GM21528 (cell line): ENCODE results near the gene CALML3.

Source experiments
- ATAC-seq: cut with Tn5 transposase; IDR thresholded peaks from one replicate; pipeline ENCODE4 v1.9.1; 2021; ENCODE audit warnings: mild to moderate bottlenecking, moderate library complexity; ENCODE audit not compliant: unreplicated experiment, low FRiP score

CALML3 gene

DNA sequence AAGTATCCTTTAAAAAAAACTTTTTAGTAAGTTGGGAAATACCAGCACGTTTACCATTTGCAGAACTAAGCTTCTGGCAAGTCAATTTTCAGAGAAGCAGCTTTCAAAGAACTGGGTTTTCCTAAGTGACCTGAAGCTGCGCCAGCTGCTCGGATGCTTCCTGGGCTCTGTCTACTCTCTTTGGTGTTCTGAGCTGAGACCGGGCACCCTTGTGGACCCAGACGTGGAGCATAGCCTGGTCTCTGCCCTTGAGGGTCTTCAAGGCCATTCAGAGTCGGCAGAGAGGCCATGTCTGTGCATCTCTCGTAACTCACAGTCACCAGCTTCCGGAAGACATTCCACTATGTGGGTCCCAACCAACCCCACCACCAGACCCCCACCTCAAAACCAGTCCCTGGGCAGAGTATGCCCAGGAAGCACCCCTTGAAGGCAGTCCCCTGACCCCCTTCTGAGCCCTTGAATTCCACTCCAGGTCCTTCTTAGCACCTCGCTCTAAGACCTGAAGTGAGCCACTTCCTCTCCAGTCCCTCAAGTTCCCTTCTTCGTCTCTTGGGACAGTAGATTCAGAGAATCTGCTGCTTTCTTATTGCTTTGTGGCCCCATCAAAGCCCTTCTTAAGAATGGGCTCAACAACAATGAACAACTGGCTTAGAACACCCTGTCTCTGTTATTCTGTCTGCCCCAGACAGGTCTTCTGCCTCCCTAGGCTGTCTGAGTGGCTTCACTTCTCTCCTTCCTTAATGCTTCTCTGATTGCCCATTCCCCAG is 33.9 kb upstream of the CALML3 start:
- no peak for ATAC-seq

DNA sequence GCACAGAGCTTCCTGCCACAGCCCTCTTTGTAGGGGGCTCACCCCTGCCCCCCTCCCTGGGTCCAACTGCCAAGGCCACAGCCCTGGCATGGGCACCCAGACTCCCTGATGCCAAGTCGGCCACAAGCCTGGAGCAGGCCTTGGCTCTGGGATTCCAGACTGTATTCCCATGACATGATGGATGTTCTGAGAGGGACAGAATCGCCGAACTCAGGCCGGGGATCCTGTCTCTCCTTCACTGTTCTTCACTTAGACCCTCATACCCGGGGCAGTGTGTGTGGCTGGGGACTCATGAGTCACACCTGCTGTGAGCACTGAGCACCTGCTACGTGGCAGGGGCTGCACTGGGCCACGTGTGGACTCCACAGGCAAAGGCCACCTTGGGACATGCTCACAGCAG is 33.3 kb upstream of the CALML3 start:
- ATAC-seq = no peak

DNA sequence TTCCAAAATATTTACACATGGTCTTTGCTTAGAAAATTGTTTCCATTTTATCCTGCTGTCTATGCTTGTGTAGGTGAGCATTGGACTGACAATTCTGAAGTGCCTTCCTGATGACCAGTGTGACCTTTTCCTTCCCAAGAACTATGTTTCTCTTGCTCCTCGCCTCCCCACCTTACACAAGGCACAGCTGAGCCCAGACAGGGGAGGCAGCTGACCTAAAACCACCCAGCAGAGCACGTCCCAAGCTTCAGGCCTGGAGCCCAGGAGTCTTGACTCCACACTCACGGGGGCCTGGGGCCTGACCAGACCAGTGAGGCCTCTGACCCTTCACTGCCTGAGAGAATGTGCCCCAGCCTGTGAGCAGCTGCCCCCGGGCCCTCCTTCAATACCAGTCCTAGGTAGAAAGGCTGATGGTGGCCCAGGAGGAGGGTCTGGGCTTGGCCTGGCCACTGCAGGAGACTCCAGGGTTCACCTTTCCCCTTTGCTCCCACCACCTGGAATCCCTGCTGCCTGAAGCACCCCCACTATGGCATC is 32.4 kb upstream of the CALML3 start:
- no peak for ATAC-seq

DNA sequence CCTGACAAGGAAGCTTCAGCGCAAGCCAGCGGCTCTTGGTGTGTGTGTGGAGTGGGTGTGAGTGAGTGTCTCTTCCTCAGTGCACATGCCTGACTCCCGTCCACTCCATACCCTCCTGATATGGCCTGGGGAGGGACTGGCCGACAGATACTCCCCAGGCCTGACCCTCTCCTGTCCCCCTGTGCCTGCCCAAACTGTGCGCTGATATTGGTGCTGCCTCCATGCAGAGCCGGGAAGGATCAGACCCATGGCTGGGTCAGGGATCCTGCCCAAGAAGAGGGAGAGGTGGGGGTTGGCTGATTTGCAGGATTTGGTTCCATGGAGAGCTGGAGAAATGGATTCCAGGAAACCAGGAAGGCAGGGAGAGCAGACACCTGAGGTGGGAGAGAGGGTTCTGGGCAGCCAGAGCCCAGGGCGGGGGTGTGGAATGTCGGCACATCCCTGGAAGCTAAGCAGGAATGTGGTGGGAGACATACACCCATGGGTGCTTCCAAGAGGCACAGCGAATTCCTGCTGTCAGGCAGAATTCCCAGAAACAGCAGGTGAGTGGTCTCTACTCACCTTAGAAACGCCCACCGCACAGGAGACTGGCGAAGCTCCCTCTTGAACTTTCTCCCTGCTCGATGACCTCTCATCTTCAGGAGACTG is 31.7 kb upstream of the CALML3 start:
- ATAC-seq = no peak

DNA sequence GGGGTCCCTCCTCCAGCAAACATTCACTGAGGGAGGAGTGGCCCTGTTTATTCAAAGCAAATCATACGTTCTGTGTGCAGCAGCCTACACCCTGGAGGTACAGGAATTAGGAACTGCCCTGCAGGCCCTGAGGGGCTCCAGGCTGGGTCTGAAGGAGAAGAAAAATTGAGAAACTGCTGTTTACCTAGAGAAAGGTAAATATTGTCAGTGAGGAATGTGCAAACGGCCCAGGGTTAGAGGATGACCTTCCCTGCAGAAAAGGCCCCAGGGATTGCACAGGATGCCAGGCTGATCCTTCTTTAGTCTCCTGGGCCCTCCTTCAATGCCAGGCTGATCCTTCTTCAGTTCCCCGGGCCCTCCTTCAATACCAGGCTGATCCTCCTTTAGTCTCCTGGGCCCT is 31.1 kb upstream of the CALML3 start:
- ATAC-seq = no peak

DNA sequence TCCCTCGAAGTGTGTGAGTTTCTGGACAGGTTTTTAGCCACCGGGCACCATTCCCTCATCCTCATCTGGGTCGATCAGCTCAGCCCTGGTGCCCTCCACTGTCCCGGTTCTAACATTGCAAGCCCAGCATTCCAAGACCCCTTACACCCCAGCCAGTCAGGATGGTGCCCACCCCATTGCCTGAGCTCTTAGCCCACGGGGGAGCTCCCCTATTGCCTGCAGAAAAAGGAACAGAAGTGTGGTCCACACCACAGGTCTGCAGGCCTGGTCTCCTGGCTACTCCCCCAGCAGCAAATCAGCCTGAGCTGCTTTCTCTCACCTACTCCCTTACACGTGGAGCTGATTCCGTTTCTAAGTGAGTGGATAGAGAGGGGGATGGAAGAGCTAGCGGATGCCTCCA is 30.1 kb upstream of the CALML3 start:
- no peak for ATAC-seq

DNA sequence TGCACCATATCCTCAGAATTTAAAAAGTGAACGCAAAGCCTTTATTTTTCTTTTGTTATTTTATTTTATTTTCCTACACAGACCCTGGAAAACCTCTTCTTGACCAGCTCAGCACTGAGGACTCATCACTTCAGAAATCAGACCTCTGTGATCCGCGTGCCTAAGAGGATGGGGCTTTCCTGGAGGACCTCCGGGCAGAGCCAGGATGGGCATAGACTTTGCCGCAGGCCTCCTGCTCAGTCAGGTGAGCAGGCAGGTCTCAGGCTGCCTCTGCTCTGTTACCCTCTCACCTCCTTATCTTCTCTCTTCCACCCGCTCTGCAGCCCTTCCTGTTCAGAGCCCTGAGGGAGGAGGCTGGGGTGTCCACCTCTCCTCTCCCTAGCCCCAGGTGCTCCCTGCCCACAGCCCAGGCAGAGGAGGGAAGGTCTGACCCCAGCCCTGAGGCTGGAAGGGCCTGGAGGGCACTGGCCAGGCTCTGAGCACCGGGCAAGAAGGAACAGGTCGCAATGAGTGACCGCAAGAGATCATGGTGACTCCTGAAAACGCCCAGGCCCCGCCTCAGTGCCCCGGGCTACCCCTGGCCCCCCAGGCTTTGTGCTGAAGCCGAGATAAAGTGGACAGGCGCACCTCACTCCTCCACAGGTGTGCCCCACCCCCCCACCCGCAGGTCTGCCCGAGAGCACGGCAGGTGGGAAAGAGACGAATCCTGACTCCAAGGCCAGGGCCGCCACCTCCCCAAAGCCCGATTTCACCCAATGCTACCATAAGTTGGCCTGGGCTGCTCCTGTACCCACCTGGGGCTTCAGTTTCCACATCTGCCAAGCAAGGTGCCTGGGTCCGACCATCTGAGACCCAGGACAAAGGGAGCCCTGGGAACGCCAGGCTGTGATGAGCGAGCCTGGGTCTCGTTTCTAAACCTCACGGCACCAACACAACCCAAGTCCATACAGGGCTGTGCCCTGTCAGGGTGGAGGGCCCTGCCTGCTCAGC is 28.2 kb upstream of the CALML3 start:
- no peak for ATAC-seq

DNA sequence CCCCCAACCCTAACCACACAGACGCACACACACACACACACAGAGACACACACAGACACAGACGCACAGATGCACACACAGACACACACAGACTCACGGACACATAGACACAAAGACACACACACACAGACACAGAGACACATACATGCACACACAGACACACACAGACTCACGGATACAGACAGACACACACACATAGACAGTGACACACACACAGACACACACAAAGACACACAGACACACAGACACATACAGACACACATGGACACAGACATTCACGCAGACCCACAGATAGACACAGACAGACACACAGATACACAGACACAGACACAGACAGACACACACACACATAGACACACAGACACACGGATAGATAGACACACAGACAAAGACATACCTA is 27.5 kb upstream of the CALML3 start:
- no peak for ATAC-seq

DNA sequence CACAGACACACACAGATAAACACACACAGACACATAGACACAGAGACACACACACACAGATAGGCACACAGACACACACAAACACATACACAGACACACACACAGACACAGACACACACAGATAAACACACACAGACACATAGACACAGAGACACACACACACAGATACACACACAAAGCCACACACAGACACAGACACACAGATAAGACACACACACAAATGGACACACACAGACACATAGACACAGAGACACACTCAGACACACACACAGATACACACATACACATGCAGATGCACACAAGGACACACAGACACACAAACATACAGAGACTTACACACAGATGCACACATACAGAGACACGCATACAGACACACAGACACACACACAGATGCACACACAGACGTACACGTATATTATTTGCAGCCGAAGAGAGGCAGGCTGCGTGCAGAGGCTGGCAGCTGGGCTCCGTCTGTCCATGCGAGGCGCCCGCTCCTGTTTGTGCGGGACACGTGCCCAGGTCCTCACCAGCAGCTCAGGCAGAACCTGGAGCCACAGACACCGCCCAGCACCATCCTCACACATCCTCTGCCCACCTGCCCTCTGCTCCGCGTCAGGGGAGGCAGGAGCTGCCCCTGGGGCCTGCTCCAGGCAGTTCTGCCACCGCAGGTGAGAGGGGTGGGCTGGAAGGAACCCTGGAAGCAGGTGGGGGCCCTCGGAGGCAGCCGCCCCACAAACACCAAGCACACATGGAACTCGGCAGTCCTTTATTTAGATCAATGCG is 26.6 kb upstream of the CALML3 start:
- ATAC-seq = no peak

DNA sequence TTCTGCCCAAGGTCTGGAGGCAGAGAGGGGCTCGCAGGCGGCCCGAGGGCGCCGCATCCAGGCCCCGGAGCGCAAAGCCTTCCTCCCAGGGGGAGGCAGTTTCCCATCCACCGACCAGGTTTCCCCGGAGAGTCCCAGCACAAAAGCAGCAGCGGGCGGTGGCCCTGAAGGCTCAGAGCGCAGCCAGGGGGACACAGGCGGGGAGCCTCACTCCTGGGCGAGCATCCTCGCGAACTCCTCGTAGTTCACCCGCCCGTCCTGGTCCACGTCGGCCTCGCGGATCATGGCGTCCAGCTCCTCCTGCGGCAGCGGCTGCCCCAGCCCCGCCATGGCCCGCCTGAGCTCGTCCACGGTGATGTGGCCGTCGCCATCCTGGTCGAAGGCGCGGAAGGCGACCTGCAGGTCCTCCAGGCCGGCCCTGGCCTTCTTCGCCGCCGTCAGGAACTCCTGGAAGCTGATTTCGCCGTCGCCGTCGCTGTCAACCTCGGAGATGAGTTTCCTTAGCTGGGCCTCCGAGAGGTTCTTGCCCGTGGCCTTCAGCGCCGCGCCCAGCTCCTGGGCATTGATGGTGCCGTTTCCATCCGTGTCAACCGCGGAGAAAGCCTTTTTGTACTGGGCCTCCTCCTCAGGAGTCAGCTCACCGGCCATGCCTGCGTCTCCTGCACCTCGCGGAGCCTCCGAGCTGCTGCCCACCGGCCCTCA is 25.8 kb upstream of the CALML3 start:
- no peak for ATAC-seq

DNA sequence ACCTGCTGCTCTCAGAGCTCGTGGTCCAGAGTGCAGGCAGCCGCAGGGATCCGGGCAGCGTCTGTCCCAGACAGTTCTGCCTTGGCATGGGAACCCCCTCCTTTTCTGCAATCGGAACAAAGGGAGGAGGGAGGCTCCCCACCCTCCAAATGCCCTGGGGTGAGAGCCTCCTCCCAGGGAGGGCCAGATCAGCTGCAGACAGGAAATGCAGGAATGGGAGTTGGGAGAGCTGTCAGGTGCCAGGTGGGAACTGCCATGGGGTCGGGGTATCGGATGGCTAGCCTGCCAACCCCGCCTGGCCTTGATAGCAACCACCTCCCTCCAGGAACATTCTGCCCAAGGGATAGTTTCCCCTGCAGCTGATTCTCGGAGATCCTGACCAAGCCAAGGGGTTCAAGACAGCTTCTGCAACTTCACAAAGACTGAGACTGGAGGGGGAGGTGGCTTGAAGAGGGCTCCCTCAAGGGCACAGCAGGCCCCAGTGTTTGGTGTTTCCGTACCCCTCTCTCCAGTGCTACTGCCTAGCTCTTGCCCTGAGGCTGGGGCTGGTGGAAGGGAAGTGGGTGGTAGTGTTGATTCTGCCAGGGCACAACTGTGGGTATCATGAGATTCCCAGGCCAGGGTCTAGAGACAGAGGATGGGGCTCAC is 25.1 kb upstream of the CALML3 start, which contains the start of gene CALML5:
Gene CALML5, minus strand, starts transcription at position 78 of the 648 bp plus-strand sequence. CDS start 132 bp downstream, outside the sequence.
- no peak for ATAC-seq

DNA sequence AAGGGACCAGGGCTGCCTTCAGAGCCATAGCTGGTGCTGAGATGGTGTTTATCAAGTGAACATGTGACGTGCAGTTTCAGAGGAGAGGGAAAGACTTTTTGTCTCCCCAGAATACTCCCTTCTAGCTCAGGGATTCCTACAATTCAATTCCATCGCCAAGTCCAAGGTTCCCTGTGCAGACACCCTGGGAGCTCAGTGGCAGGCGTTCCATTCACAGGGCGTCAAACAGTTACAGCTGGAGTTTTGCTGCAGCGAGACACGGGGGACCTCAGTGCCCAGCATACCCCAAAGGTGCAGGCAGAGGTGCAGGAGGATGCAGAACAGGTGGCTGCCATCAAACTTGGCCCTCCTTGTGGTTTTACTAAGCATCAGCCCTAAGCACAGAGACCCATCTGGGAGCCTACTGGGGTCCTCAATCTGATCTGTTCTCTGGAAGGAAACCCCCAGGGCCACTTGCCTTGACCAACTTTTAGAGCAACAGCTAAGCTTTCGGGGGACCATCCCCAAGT is 24.5 kb upstream of the CALML3 start:
- no peak for ATAC-seq

DNA sequence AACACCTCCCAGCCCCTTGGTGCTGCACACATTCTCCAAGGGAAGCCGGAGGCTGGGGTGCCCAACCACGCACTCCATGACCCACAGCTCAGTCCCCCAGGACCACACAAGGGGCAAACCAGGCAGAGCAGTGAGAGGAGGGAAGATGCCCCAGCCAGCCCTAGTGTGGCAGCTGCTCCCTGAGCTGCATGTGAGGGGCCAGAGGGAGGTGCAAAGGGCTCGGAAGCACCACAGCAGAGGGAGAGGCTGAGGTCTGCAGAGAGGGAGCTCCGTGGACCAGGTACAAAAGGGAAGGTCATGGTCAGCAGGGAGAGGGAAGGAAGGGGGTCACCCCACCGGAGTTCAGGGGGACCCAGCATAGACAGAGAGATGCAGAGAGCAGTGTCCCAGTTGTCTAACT is 23.9 kb upstream of the CALML3 start:
- no peak for ATAC-seq

DNA sequence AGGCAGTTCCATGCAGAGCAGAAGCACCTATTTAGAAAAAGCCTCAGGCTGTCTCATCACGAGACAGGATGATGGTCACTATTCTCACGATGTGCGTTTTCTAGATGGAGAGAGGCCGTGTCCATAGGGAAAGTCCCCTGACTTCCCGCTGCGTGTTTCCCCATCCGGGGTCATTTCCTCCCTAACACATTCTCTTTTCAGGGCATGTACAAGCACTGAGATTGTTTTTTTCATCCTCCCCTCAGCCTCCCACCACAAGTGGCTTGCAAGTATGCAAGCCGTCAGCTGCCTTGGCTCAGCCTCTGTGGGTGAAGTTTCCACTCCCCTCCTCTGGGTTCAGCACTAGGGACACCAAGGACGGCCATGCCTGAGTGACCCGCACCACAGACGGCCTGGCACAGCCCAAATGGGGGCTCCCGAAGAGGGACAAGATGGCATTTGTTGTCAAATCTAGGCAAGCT is 22.7 kb upstream of the CALML3 start:
- no peak for ATAC-seq

DNA sequence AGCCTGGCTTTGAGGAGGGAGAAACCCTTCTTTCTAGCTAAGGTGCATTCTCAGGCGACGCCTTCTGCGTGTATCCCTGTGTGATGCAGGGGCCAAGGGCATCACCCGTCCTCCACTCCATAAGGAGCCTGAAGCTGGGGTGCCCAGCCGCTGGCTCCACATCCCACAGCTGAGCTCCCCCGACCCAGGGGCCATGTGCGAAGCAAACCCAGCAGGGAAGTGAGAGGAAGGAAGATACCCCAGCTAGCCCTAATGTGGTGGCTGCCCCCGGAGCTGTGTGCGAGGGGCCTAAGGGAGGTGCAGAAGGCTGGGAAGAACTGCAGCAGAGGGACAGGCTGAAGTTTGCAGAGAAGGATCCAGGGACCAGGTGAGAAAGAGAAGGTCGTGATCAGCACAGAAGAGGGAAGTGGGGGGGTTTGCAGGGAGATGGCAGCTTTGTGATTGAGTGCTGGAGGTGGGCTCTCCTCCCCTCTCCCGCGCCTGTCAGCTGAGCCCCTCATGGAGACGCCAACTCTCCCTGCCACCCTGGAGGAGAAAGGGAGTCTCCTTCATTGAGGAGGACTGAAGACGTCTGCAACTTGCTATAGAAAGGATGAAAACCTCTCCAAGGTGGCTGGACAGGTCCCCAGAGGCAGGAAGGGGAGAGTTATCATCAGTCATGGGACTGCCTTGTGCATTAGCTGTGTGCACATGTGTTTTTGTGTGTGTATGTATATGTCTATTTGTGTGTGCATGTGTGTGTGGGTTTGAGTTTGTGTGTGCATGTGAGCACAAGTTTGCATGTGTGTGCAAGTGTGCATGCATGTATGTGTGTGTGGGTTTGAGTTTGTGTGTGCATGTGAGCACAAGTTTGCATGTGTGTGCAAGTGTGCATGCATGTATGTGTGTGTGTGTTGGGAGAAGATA is 21.9 kb upstream of the CALML3 start:
- ATAC-seq = no peak

DNA sequence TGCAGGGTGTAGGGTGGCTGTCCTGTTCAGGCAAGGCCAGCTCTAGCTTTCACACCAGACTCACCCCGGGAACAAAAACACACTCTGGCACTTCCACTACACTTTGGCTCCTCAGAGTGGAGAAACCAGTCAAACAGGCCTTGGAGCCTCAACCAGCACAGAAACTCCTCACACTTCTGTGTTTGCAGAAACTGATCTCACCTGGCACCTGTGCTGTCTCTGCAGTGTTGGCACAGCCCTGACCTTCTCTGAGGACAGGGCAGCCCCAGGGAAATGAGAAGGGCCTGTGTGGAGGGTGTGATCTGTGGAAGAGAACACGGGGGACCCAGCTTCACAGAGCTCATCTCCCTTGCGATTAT is 21.3 kb upstream of the CALML3 start:
- no peak for ATAC-seq

DNA sequence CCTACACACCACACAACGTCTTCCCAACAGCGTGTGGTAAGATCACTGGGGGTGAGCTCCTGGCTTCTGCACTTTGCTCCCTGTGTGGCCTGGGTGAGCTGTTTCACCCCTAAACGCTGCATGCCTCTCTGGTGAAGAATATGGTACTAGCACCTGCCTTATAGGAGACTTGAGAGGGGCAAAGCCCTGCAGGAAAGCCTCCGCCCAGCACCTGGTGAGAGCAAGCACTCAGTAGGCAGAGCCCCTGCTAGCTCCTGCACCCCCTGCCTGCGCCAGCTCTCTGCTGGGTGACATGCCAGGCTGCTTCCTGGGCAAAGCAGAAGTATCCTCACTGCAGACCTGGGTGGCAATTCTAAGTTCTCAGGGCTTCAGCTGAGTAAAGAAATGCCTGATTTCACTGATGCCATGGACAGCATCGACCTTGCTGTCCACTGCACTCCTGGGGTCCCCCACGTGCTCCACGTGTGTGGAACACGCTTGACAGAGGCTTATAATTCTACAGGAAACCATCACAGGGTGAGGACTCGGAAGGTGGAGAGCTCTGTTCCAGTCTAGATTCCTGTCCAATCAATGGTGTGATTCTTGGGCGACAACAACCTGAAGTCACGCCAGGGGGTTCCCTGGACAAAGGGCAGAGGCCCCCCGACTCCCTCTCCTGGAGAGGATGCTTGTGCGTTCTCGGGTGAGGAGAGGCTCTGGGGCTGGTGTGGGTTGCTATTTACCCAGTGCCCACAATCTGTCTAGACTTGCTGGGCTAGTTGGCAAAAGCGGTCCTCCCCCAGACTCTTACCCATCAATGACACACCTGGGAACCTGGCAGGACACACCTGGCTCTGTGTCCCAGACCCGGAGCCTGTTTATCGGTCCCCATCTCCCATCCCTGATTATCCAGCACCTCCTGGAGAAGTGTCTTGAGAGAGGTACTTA is 20.4 kb upstream of the CALML3 start:
- no peak for ATAC-seq
